ENCODE measurements around the gene SCGN. TPM values are rescaled to one million over a fixed set of nuclear protein-coding genes. Genes with fewer than 3 reads are reported as not detected.

SCGN gene
- polyA plus RNA-seq, 1 donor (not counting 4 experiments of a cell fraction or from before 2014, with no cell fraction given) = not detected

DNA sequence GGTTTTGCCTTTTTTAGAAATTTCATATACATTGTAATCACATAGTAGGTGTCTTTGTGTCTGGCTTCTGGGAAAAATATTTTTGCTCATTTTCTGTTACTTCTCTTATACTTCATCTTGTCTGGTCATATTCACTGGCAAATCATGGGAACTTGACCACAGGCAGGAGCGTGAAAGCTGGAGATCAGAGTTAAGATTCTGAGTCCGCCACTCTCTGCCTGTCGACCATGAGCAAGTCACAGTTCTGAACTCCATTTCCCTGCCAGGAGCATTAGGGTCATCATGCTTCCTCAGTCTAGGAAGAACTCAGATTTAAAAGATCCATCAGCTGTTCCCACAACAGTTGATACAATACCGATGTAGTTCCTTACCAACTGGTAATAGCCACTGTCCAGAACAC lies 12.4 kb upstream of the SCGN start:
- TF ChIP-seq, protein P1, sequence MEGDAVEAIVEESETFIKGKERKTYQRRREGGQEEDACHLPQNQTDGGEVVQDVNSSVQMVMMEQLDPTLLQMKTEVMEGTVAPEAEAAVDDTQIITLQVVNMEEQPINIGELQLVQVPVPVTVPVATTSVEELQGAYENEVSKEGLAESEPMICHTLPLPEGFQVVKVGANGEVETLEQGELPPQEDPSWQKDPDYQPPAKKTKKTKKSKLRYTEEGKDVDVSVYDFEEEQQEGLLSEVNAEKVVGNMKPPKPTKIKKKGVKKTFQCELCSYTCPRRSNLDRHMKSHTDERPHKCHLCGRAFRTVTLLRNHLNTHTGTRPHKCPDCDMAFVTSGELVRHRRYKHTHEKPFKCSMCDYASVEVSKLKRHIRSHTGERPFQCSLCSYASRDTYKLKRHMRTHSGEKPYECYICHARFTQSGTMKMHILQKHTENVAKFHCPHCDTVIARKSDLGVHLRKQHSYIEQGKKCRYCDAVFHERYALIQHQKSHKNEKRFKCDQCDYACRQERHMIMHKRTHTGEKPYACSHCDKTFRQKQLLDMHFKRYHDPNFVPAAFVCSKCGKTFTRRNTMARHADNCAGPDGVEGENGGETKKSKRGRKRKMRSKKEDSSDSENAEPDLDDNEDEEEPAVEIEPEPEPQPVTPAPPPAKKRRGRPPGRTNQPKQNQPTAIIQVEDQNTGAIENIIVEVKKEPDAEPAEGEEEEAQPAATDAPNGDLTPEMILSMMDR (optimal IDR thresholded peaks at IDR 0.05 in 1 of 3, IDR thresholded peaks at IDR 0.05 in 1 of 3, conservative IDR thresholded peaks at IDR 0.05 in 1 of 3; ENCODE audit: extremely low read depth in 1 of 3, insufficient read depth in 2 of 3, low read length in 3 of 3) = no peak
- no peak for TF ChIP-seq EZH2 (IDR thresholded peaks at IDR 0.05; ENCODE audit: low read length)
- no peak overlapping the region for H3K9ac ChIP-seq (ENCODE audit: control insufficient read depth, extremely low read depth, insufficient read depth, low read length)
- H3K79me2 ChIP-seq (ENCODE audit: control insufficient read depth, insufficient read depth, low read length) = no peaks in the 10 kb centered on the region
- no peak overlapping the region for H2AFZ ChIP-seq (ENCODE audit: control insufficient read depth, low read length)
- FAIRE-seq = no peak
- no peak for DNase-seq (ENCODE audit: low read depth, low spot score)
- no peaks in the 10 kb centered on the region for H3K4me1 ChIP-seq (ENCODE audit: control insufficient read depth, extremely low read depth, insufficient read depth, low read length)
- no peak overlapping the region for H3K4me2 ChIP-seq (ENCODE audit: control insufficient read depth, extremely low read depth, insufficient read depth, low read depth, low read length)
- no peak overlapping the region for H3K4me3 ChIP-seq (ENCODE audit: control insufficient read depth in 2 of 3, extremely low read depth in 1 of 3, insufficient read depth in 2 of 3, low read depth in 1 of 3, low read length in 3 of 3)
- H3K36me3 ChIP-seq (ENCODE audit: control insufficient read depth in 2 of 2, extremely low read depth in 1 of 2, insufficient read depth in 2 of 2, low read length in 2 of 2) = no peaks in the 10 kb centered on the region
- H3K9me3 ChIP-seq (ENCODE audit: control insufficient read depth, low read depth, low read length) = no peaks in the 10 kb centered on the region
- no peaks in the 10 kb centered on the region for H4K20me1 ChIP-seq (ENCODE audit: control insufficient read depth, extremely low read depth, insufficient read depth, low read length)
- H3K27me3 ChIP-seq (ENCODE audit: control insufficient read depth, extremely low read depth, insufficient read depth, low read length) = no peaks in the 10 kb centered on the region
- H3K27ac ChIP-seq (ENCODE audit: control insufficient read depth, insufficient read depth, low read length) = no peak overlapping the region
- H3K9me1 ChIP-seq (ENCODE audit: control insufficient read depth, extremely low read depth, insufficient read depth, low read length) = no peaks in the 10 kb centered on the region
- dilution Hi-C loops (cut with MboI; ENCODE audit: extremely low pct_ligation_motif_present, low sequenced_read_pairs) = no loop called here

DNA sequence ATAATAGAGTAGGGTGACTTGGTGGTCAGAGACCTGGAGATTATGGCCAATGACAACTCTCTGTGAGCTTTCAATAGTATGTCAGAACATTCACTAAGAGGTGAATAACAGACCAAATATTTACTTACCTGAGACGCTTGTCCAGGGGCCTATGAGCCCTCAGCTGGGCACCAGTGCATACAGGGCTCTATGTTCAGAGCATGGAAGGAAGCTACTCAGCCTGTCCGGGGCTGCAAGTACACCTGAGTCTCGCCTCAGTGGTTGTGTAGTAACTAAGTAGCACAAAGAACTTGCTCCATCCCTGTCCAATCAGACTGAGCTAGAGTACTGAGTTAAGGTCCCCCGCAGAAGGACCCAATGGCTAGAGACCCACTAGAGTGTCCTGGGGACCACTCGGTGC lies 11.6 kb upstream of the SCGN start:
- dilution Hi-C loops (cut with MboI; ENCODE audit: extremely low pct_ligation_motif_present, low sequenced_read_pairs) = no loop called here
- Histone ChIP-seq H3K9me3 (ENCODE audit: control insufficient read depth, low read depth, low read length) (no peaks in the 10 kb centered on the region), H3K27me3 (ENCODE audit: control insufficient read depth, extremely low read depth, insufficient read depth, low read length) (no peaks in the 10 kb centered on the region)

More for the DNA sequence above, 11.6 kb upstream of the SCGN start:
- Histone ChIP-seq H4K20me1 (ENCODE audit: control insufficient read depth, extremely low read depth, insufficient read depth, low read length) (no peaks in the 10 kb centered on the region), H3K9ac (ENCODE audit: control insufficient read depth, extremely low read depth, insufficient read depth, low read length) (no peak overlapping the region), H2AFZ (ENCODE audit: control insufficient read depth, low read length) (no peak overlapping the region), H3K9me1 (ENCODE audit: control insufficient read depth, extremely low read depth, insufficient read depth, low read length) (no peaks in the 10 kb centered on the region), H3K4me2 (ENCODE audit: control insufficient read depth, extremely low read depth, insufficient read depth, low read depth, low read length) (no peak overlapping the region), H3K79me2 (ENCODE audit: control insufficient read depth, insufficient read depth, low read length) (no peaks in the 10 kb centered on the region), H3K4me1 (ENCODE audit: control insufficient read depth, extremely low read depth, insufficient read depth, low read length) (no peaks in the 10 kb centered on the region), H3K27ac (ENCODE audit: control insufficient read depth, insufficient read depth, low read length) (no peak overlapping the region), H3K36me3 (ENCODE audit: control insufficient read depth in 2 of 2, extremely low read depth in 1 of 2, insufficient read depth in 2 of 2, low read length in 2 of 2) (no peaks in the 10 kb centered on the region), H3K4me3 (ENCODE audit: control insufficient read depth in 2 of 3, extremely low read depth in 1 of 3, insufficient read depth in 2 of 3, low read depth in 1 of 3, low read length in 3 of 3) (no peak overlapping the region)
- TF ChIP-seq, protein P1 (optimal IDR thresholded peaks at IDR 0.05 in 1 of 3, IDR thresholded peaks at IDR 0.05 in 1 of 3, conservative IDR thresholded peaks at IDR 0.05 in 1 of 3; ENCODE audit: extremely low read depth in 1 of 3, insufficient read depth in 2 of 3, low read length in 3 of 3) = no peak
- no peak for TF ChIP-seq EZH2 (IDR thresholded peaks at IDR 0.05; ENCODE audit: low read length)
- DNase-seq (ENCODE audit: low read depth, low spot score) = no peak
- FAIRE-seq = no peak
